HT-29 (cell line): Measurements from ENCODE around the gene MAGIX. TPM values are rescaled to one million over a fixed set of nuclear protein-coding genes. Genes with fewer than 3 reads are reported as not detected.
"Not testable (repeated sequence)": the region's sequence is repeated elsewhere in the genome, so short reads cannot be mapped to it uniquely, and the experiment has no call there.

Experiments used
- DNase-seq: peaks from one replicate; pipeline ENCODE4 v3.0.0-alpha.2; 2015; ENCODE audit warnings: low spot score
- total RNA-seq: library from RNA; depleted of rRNA; stranded (reverse); fragments of >200 nt; shearing (Covaris generic); gene quantifications from 2 replicates; pipeline ENCODE4 v1.2.3, GENCODE V29; 2014; rRNA removed

The MAGIX gene
- total RNA-seq = 12.6 and 13.6 TPM in 2 replicates

- no peak for DNase-seq
Observed at GRCh38 chrX:49162620-49163019, at the start of gene MAGIX. Gene MAGIX (plus strand): TSS chrX:49162758. CDS start chrX:49162890, 132 bp downstream.

DNA sequence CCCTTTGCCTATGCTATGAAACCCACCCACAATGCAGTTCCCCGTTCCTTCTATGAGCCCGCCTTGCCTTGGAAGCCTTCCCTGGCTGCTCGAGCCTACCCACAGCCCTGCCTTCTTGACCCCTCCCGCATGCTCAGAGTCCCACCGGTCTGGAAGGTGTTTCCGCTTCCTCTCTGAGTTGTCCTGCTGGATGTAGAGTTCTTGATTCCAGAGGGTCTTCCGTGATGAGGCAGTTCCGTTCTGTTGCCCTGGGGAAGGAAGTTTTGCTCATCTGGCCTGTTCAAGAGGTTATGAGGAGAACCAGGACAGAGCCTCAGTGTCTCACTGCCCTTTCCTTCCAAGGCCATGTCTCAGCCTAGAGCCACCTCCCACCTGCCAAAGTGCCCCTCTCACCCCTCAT is 46.5 kb upstream of the MAGIX start:
- DNase-seq = no peak

- no peak for DNase-seq
Observed at GRCh38 chrX:49116716-49117115, 45.8 kb upstream of the MAGIX start.

DNA sequence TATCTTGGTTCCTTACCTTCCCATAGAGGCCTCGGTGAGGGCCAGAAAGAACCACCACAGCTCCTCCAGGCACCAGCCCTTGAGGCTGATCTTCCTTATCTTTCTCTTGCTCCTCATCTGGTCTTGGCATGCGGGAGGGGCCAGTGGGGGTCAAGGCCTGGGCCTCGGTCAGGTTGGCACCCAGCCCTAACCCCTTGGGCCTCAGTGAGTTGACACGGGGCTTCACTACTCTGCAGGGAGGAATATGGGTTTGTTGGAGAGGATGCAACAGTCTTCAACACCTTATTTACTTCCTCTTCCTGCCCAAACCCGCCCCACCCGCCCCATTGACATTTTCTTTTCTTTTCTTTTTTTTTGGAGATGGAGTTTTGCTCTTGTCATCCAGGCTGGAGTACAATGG is 45.0 kb upstream of the MAGIX start:
- no peak for DNase-seq

DNA sequence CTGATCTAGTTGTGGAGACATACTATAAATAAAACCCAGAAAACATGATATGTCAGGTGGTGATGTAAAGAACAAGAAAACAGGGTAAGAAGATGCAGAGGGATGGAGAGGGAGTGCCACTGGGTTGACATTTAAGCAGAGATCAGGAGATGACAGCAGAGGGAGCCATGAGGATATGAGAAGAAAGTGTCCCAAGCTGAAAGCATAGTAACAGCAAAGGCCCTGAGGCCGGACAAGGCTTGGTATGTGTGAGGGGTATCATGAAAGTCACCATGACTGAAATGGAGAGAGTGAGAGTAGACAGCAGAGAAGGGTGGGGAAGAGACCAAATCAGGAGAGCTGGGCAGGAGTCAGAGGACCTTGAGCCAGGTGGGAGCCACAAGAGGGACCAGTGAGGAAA is 42.5 kb upstream of the MAGIX start:
- peak; percentile 19 for DNase-seq

- DNase-seq = no peak
Observed at GRCh38 chrX:49122499-49122898, 40.1 kb upstream of the MAGIX start.

DNA sequence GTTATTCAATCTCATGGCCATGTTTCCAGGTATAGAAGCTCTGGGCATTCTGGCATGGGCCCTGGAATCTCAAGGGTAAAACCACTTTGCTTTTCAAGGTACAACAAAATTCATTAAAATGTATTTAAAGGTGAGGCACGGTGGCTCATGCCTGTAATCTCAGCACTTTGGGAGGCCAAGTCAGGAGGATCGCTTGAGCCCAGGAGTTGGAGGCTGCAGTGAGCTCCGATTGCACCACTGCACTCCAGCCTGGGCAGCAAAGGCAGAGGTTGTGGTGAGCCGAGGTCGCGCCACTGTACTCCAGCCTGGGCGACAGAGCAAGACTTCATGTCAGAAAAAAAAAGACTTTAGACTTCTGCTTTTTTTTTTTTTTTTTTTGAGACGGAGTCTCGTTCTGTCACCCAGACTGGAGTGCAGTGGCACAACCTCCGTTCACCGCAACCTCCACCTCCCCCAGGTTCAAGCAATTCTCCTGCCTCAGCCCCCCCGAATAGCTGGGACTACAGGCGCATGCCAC is 34.8 kb upstream of the MAGIX start:
- not testable (repeated sequence) for DNase-seq

DNA sequence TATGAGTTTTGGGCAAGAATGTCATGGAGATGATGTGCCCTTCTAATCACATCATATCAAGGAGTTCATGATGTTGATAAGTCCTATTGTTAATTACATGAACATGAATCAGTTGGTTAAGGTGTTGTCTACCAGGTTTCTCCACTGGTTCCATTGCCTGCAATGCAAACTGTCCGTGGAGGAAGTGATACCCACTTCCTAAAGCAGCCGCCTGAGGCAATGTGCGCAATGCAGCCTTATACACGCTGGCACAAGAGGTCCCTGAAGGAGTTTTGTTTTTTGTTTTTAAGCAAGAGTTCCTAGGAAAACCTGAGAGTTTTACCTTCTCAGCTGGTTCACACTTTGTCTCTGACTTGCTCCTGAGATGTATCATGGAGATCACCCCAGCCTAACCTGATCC is 33.1 kb upstream of the MAGIX start:
- DNase-seq = no peak

DNA sequence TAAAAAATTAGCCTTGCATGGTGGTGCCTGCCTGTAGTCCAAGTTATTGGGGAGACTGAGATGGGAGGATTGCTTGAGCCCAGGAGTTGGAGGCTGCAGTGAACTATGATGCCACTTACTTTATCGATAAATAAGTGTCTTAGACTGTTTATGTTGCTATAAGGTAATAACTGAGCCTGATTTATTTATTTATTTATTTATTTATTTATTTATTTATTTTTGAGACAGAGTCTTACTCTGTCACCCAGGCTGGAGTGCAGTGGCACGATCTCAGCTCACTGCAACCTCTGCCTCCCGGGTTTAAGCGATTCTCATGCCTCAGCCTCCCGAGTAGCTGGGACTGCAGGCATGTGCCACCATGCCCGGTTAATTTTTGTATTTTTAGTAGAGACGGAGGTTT is 30.3 kb upstream of the MAGIX start:
- DNase-seq = not testable (repeated sequence)

GRCh38 chrX:49133759-49134158 is 28.8 kb upstream of the MAGIX start:
- DNase-seq = no peak

DNA sequence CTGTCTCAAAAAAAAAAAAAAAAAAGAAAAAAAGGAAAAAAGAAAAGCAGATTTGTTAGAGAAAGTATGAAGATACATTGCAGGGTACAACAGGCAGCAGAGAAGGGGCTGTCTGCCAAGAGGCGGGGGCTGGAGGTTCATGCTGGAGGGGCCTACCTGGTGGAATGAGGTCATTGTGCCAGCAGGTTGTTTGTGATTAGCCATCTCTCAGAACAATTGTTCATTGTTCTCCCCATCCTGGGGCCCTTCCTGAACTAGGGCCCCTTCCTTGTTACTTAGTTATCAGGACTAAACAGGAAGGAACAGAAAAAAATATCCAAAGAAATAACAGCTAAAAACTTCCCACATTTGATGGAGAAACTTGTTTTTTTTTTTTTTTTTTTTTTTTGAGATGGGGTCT is 25.1 kb upstream of the MAGIX start:
- DNase-seq = peak; percentile 13

GRCh38 chrX:49139713-49140112 is 22.8 kb upstream of the MAGIX start:
- DNase-seq = no peak

DNA sequence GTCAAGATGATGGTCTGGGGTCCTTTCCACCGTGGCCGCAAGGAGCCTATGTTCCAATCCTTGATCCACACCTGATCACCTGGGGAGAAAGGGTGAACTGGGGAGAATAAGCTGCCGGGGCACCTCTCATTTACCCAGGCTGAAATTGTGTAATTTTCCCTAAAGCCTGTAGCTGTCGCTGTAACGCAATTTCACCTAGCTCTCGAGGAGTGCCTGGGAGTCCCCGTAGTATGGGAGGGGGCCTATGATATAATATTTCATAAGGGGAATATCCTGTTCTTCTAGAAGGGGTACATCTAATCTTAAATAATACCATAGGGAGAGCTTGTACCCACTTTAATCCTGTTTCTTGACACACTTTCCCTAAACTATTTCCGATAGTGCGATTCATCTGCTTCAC is 20.3 kb upstream of the MAGIX start:
- DNase-seq = not testable (repeated sequence)

GRCh38 chrX:49143154-49143553 is 19.4 kb upstream of the MAGIX start:
- not testable (repeated sequence) for DNase-seq

DNA sequence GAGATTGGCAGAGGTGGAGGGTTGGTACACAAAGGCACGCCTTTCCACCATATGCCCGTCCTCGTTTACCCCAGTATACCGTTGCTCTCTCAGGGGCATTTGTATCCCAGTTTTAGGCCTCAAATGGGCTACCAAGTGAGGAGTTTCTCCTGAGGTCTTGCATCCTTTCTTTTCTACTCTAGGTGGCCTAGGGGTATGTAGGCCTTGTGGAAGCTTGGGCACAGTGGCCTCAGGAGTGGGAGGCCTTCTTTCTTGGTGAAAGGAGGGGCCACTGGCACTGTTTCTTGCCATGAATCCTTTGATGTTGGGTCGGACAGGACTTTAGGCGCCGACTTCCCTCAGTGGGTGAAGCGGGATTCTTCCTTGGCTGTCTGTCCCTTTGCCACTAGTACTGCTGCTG is 15.3 kb upstream of the MAGIX start:
- DNase-seq = no peak

DNA sequence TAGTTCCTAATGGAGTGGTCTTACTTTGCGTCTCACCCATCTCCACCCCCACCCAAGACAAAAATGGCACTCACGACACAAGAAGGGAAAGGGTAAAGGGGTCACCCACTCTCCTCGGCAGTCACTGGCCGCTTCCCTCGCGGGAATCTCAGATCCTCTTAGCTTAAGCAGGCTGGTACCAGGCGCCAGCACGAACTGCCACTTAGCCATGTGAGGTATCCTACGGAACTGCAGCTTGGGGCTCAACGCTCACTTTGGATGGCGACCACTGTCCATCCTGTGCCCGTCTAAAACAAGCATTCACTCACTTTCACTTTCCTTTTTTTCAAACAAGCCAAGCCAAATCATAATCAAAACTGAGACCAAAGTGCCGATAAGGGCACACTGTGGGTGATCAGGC is 14.6 kb upstream of the MAGIX start:
- no peak for DNase-seq

GRCh38 chrX:49148390-49149100 is 14.0 kb upstream of the MAGIX start:
- DNase-seq = peak; percentile 68

DNA sequence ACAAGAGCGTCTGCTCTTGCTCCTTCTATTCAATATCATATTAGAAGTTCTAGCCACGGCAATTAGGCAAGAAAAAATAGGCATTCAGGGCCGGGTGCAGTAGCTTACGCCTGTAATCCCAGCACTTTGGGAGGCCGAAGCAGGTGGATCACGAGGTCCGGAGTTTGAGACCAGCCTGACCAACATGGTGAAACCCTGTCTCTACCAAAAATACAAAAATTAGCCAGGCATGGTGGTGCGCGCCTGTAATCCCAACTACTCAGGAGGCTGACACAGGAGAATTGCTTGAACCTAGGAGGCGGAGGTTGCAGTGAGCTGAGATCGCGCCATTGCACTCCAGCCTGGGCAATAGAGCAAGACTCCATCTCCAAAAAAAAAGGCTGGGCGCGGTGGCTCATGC is 13.3 kb upstream of the MAGIX start:
- DNase-seq = not testable (repeated sequence)

GRCh38 chrX:49153467-49153866 is 9.1 kb upstream of the MAGIX start:
- no peak for DNase-seq

- peak; percentile 70 for DNase-seq
Observed at GRCh38 chrX:49155243-49155899, 7.2 kb upstream of the MAGIX start.

DNA sequence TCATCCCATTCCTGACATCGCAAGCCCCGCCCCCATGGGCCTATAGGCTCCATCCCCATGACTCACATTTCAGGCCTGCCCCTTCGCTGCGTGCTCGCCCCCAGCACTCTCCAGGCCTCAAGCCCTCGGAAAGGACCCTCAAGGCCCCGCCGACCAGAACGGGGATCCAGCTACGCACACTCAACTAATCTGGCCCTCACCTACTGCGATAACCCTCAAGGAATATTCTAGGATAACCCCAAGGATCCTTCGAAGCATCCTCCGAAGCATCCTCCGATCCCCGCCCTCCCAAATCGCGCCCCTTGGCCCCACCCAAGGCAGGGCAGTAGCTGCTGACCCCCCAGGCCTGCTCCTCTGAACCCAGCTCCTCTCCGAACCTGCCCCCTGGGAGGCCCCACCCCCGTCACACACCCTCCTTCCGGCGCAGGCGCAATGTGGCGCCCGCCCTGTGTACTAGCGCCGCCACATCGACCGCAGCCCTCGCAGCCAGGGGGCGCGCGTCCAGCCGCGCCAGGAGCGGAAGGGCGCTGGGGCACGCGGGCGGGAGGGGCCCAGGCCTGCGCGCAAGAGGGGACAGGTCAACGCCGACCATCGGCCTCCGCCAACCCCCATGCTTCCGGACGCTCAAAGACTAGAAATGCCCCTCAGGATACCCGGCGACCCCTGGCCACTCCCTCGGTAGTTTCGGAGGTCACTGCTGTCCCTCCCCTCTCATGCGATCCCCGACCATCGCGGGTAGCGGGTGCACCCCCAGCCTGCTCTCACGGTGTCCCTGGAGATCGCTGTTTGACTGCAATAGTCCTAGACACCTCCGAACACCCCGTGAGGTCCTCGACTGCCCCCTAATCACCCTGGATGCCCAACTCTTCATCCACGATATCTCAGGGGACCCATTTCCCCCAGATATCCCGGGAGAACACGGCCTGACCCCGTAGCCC is 6.4 kb upstream of the MAGIX start:
- peak; percentile 80 for DNase-seq

DNA sequence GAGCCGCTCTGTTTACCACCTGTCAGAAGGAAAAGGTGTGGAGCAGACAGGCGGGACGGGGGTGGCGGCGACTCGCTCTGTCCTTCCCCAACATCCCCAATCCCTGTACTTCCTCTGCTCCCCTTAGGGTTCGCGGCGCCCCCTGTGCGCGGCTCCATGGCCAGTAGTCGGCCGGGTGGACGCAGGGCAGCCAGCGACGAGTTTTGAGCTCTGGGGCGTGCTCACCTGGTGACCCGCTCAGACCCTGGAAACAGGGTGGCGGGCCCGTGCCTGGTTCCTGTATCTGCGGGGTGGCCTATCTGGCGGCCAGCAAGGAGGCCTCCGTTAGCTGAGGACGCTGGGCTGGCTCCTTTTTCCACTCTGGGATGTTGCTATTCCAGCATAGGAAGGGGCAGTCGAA is 5.4 kb upstream of the MAGIX start:
- no peak for DNase-seq
